HTR-8/SVneo (cell line): ENCODE data around the gene MYLK2.
"Not testable (repeated sequence)": the region's sequence is repeated elsewhere in the genome, so short reads cannot be mapped to it uniquely, and the experiment has no call there.

ENCODE experiments used
- DNase-seq: peaks from one replicate; pipeline ENCODE4 v3.0.0; 2011; ENCODE audit warnings: low spot score, mixed read lengths; ENCODE audit not compliant: insufficient read length
- FAIRE-seq: peaks from 2 replicates; lab custom pipeline; 2011; peaks lifted over from hg19 to GRCh38; lab: Jason Lieb, UNC

Gene MYLK2

GRCh38 chr20:31814142-31814541 is 5.0 kb upstream of the MYLK2 start:
- not testable (repeated sequence) for FAIRE-seq, DNase-seq

GRCh38 chr20:31815408-31816188 is 3.6 kb upstream of the MYLK2 start:
- FAIRE-seq: no peak
- DNase-seq: peak; percentile 38

GRCh38 chr20:31816221-31816620 is 2.9 kb upstream of the MYLK2 start:
- DNase-seq: no peak
- FAIRE-seq: no peak

- no peak for FAIRE-seq
- DNase-seq: no peak
Measured at GRCh38 chr20:31817461-31817860, 1.7 kb upstream of the MYLK2 start.

GRCh38 chr20:31818376-31818908 is 714 bp upstream of the MYLK2 start:
- DNase-seq (no peak), FAIRE-seq (no peak)

GRCh38 chr20:31820228-31820627 is 1.1 kb downstream of the MYLK2 start:
- FAIRE-seq (no peak), DNase-seq (no peak)

- FAIRE-seq: no peak
- no peak for DNase-seq
Measured at GRCh38 chr20:31821427-31821826, 2.3 kb downstream of the MYLK2 start.

- FAIRE-seq (peak; percentile 62), DNase-seq (peak; percentile 86)
Measured at GRCh38 chr20:31822421-31823330, 3.5 kb downstream of the MYLK2 start.

GRCh38 chr20:31823360-31824124 is 4.4 kb downstream of the MYLK2 start:
- no peak for DNase-seq
- no peak for FAIRE-seq

GRCh38 chr20:31824125-31824485 is 4.9 kb downstream of the MYLK2 start:
- FAIRE-seq: no peak
- DNase-seq: no peak

- no peak for FAIRE-seq
- DNase-seq: no peak
Measured at GRCh38 chr20:31824554-31825313, 5.6 kb downstream of the MYLK2 start.

- no peak for DNase-seq
- no peak for FAIRE-seq
Measured at GRCh38 chr20:31826074-31826473, 6.9 kb downstream of the MYLK2 start.

- DNase-seq: no peak
Measured at GRCh38 chr20:31827059-31827458, 7.9 kb downstream of the MYLK2 start.

GRCh38 chr20:31828016-31828415 is 8.9 kb downstream of the MYLK2 start:
- DNase-seq, FAIRE-seq: not testable (repeated sequence)

More at GRCh38 chr20:31827059-31827458, 7.9 kb downstream of the MYLK2 start:
- no peak for FAIRE-seq

- FAIRE-seq: no peak
- DNase-seq: no peak
Measured at GRCh38 chr20:31829731-31830130, 10.6 kb downstream of the MYLK2 start.

GRCh38 chr20:31830406-31830981 is 11.3 kb downstream of the MYLK2 start:
- no peak for FAIRE-seq

GRCh38 chr20:31831211-31831610 is 12.1 kb downstream of the MYLK2 start:
- no peak for DNase-seq
- no peak for FAIRE-seq

More at GRCh38 chr20:31830406-31830981, 11.3 kb downstream of the MYLK2 start:
- DNase-seq: no peak

GRCh38 chr20:31831771-31832306 is 12.7 kb downstream of the MYLK2 start:
- DNase-seq (no peak), FAIRE-seq (no peak)
